D341Med (cell line): ENCODE results near the gene CST5.
"Not testable (repeated sequence)": the region's sequence is repeated elsewhere in the genome, so short reads cannot be mapped to it uniquely, and the experiment has no call there.

Source experiments
- DNase-seq: peaks from one replicate; pipeline ENCODE4 v3.0.0; 2012; ENCODE audit warnings: low spot score

Gene CST5

DNA sequence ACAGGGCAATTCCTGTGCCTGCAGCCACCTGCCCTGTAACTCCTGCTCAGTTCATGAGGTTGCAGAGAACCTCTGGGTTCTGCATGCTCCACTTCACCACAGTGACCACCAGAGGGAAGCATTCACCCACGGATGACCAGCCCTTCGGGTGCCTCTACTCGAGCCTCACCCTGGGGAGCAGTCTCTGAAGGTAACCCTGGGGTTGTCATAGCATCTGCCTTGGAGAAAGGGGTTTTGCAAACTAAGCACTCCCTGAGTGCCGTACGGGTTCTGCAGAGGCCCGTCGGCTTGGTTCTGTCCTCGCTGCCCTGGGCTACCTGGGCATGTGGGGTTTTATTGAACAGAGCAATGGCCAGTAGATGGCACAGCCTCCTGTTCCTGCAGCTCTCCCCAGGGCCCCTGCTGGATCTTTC lies 10.2 kb upstream of the CST5 start:
- DNase-seq = peak; percentile 67

DNA sequence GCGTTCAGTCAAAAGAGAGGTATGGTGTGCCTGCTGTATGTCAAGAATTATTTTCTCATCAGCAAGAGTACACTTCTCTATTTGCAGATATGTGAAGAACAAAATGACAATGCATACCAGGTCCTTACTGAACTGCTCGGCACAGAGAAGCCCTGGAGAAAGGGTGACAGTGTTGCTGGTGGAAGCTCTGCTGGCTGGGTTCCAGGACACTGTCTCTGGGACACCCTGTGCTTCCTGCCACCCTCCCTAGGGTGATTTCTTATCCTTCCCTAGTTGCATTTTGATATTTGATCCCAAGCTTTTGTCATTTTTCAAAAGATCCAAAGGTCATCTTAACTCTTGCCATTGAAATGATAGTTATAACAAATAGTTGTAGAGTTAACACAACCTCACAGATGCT lies 8.3 kb upstream of the CST5 start:
- DNase-seq = no peak

DNA sequence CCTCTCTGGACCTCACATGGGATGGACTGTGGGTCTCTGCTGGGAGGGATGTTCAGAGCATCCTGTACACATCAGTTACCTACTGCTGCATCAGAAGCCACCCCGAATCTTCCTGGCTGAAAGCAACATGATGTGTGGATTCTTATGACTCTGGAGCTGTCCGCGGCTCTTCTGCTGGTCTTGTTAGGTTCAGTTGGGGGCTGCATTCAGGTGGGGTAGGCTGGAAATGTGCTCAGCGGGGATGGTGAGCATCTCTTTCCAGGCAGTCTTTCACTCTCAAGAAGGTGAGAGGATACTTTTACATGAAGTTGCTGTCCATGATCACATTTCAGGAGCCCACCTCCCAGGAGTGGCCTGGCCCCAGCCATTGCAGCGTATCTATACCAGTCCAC lies 5.2 kb upstream of the CST5 start:
- DNase-seq = no peak

DNA sequence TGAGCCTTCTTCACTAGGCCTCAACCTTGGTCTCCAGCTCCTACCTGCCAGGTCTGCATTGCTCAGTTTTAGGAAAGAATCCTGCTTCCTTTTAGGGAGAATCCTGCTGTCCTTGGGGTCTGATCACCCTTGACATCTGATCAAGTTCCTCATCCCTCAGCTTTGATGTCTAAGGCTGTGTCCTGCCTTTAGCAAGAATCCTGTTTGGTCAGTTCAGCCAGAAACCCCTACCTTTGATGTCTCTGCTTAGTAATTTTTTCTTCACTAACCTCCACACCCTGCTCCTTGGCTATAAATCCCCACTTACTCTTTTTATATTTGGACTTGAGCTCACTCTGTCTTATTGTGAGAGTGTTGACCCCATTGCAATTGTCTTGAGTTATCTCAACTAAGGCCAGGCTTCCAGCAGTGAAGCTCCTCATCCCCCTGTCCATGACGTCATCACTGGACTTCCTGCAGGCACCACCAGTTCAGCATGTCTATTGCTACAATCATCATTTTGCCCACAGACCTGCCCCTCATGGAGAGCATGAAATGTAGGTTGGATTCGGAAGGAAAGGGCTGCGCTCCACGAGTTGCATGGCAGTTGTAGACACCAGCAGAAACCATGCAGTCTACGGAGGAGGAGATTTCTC lies 4.7 kb upstream of the CST5 start:
- DNase-seq = no peak

DNA sequence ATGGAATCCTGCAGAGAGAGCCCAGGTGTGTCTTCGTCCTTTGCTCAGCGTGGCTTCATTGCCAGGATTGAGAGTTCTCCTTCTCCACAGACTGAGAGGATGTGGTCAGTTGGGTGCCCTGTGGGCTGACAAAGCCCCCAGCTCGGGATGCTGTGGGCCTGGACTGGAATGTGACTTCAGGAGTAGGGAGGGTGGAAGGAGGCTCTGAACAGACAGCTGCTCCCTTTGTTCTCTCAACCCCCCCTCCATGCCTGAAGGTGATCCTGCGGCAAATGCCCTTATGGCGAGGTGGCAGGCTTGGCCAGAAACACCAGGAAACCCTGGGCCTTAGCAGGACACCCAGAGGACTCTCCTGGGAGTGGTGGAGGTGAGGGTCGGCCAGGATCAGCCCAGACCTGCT lies 1.8 kb upstream of the CST5 start:
- no peak for DNase-seq

DNA sequence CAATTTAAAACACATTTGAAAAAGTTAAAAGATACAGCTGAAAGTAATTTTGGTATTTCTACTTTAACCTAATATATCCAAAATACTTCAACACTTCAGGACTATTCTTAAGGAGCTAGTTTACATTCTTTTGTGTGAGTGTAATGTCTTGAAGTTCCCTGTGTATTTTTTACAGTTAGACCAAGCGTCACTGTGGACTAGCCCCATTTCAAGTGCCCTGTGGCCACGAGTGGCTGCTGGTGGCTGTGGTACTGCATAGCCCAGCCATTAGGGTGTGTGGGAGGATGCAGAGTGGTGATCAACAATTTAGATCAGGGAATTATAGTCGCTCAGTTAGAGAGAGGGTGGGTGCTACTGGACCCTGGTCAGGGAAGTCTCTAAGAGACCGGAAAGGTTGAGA lies 869 bp upstream of the CST5 start:
- peak; percentile 3 for DNase-seq

DNA sequence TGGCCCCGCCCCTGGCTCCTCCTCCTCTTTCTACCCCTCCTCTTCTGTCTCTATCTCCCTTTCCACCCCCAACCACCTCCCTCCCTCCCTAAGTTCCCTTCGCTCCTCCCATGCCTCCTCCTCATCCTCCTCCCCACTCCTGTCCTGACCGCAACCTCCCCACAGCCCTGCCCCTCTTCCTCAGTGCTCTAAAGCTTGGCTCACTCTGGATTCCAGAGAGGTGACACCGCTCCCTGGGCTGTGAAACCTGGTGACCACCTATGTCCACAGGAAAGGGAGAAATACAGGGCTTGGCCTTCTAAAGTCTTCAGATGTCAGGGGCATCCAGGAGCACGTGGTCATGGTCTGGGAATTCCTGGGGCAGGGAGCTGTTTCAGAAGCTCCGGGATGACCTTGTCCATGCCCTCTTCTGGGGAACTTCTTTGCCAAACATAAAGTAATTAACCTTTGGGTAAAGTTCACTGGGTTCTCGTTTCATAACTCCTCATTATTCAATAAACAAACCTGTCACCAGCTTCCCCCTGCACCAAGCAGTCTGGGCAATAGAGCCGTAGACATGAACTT lies 345 bp upstream of the CST5 start:
- DNase-seq = peak; percentile 5

DNA sequence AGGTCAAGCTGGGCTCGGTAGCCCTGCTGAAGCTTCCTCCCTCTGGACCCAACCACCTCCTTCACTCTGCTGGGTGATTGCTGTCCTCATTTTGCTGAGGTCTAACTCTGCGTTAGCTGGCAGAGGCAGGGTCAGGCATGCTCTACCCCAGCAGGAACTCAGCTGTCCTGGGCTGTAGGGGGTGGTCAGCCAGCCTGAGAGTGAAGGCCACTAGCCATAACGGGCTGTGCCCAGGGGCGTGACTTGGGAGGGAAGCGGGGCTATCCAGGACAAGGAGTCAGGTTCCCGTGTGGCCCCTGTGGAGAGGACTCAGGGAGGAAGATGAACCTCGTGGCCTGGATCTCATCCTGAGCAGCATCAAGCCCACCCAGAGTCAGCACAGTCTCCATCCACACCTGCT lies 761 bp downstream of the CST5 start:
- DNase-seq = no peak

DNA sequence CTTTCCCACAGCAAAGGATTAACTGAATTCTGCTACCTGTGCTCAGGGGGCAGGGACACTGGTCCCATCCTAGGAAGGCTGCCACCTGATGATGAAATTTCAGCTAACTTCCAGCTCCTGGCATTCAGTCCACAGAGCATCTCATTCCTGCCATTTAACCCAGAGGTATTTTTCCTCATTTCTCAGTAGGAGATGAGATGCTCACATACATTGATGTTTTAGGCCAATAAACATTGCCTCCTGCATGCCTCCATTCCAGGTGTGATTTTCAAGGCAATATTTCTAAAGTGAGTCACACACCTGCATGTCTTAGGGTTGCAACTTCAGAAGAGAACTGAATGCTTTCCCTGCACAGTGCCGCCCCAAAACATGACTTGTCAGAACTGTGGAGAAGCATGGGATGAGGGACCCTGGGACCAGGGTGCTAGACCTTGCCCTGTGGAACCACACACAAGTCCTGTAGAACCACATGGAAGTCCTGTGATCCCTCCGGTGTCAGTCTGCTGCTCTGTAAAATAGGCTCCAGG lies 1.5 kb downstream of the CST5 start:
- DNase-seq = not testable (repeated sequence)

DNA sequence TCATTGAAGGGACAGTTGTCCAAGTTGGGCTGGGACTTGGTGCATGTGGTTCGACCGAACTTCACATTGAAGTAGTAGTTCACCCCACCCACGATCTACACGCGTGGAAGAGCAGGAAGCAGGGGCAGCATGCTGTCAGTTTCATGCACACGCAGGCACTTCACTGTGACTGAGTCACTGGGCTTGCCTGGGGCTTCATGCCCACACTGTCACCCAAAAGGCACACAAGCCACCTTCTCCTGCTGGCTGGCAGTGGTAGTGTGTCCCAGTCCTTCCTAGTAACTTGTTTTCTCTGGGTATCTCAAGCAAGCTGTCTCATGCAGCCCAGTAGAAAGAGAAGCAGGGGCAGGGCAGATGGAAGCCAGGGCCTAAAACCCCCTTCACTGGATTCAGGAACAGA lies 2.0 kb downstream of the CST5 start:
- DNase-seq = peak; percentile 6

DNA sequence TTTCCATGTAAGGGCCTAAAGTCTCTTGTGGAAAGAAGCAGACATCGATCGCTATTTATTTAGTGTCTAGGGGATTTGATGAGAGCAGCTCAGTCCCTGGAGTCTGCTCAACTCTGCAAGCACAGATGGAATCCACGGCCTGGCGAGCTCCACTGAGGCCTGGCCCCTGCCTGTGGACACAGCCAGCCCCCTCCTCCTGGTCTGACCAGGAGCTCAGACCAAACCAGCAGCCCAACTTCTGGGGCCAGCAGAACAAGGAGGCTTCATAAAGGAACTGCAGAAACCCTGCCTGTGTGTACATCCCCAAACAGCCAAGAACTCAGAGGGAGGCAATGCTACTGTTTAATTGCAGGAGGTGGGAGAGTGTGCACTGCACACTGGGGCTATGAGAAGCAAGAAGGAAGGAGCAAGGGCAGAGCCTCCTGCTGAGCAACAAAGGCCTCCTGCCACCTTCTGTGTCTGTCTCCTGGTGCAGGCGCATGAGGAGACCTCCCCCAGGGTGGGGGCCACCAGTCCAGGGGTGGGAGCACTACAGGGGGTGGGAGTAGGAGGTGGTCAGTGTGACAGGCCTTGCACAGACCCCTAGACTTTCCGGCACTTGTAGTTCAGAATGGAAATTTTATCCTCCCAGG lies 3.8 kb downstream of the CST5 start:
- DNase-seq = no peak

DNA sequence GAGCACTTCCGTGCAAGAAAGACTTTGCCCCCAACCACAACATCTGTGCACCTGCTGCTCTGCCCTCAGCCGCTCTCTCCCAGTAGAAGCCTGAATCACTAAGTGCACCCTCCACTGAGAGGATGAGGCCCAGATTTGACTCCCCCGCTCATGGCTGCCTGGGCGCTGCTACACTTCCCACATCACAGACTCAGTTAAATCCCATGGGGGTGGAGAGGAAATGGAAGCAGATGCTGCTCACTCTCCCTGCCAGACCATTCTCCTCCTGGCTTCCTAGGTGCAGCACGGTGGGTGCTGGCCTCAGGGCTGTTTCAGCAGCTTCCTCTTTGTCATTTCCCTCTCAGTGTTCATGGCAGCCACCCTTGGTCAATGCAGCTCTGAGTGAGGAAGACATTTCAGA lies 4.8 kb downstream of the CST5 start:
- peak; percentile 30 for DNase-seq

DNA sequence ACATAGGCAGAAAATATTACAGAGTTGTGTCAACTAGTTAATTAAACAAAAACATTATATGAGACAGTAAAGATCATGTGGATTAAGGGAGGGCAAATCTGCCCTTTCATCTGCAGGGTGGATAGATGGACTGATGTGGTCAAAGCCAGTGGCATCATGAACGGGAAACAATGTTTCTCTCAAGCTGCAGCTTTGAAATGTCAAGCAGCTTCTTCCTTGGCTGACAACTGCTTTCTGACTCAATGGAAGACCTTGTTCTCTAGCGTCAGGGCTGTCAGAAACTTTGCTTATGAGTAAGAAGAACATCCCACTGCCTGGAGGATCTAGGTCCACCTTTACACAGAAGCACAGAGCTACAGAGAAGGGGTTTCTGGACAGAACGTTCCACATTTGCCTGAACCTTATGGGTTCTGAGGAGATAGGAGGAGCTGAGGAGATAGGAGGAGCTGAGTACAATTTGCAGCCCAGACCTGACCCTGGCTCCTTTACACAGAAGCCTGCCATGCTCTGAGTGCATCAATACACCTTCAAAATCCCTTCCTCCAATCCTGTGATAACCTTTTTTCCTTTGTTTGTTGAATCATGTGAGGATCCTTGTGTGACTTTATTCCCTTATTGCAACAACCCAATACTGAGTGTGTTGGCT lies 6.1 kb downstream of the CST5 start:
- no peak for DNase-seq

DNA sequence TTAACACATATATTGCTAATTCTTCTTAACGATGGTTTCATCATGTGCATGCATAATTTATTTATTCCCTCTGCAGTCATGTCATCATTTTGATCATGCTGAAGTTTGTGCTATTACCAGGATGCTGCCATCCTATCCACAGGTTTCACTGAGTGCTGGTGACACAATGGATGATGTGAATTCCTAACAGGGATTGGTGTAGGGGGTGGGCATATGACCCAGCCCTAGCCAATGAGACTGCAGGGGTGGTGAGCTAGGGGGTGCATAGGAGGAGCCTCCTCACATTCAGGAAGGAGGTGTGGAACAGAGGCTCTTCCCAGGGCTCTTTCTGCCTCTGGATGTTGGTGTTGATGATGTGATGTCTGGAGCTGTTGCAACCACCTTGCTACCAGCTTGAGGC lies 7.5 kb downstream of the CST5 start:
- no peak for DNase-seq

DNA sequence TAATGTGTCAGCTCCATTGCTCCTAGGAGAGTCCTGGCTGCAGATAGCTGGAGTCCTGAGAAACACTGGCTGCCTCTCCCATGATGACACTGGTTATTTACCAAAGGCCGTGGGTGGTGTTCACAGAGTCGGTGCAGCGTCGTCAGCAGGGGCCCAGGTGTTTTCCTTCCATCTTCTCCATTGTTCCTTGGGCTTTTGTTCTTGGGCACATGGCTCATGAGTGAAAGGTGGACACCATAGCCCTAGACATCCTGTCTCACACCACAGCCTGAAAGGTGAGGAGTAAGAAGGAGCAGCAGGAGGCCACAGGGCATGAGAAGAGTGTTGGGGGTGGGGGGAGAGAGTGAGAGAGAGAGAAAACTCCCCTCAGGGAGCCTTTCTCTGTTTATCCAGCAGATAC lies 9.1 kb downstream of the CST5 start:
- DNase-seq = no peak

DNA sequence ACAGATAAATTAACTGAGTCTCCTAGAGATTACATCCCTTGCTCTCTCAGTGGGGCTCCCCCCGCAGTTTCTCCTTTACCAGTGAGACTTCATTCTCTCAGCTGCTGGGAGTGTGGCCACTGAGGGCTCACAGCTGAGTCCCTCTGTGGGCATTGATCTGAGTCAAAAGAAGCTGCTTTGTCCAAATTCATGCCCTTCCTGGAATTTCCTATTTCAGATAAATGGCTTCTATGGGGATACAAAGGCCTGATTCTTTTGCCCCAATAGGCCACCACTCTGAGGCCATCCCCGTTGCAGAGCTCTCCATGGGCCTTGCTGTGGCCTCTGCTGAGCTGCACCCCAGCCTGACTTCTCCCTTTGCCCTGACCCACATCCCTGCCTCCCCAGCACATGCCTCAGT lies 10.0 kb downstream of the CST5 start:
- no peak for DNase-seq

DNA sequence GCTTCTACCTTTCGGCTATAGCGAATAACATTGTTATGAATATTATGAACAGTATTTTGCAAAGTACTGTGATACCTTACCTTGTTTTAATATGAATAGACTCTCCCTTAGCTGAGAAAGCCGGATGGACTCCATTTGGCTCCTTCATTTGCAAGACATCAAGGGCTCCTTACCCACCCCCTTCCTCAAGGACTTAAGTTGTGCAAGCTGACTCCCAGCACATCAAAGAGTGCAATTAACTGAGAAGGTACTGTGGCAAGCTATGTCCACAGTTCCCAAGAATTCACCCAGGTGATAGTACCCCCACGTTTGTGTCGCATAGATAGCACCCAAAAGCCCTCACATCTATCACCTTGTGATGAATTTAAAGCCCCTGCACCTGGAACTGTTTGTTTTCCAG lies 11.2 kb downstream of the CST5 start:
- DNase-seq = no peak

DNA sequence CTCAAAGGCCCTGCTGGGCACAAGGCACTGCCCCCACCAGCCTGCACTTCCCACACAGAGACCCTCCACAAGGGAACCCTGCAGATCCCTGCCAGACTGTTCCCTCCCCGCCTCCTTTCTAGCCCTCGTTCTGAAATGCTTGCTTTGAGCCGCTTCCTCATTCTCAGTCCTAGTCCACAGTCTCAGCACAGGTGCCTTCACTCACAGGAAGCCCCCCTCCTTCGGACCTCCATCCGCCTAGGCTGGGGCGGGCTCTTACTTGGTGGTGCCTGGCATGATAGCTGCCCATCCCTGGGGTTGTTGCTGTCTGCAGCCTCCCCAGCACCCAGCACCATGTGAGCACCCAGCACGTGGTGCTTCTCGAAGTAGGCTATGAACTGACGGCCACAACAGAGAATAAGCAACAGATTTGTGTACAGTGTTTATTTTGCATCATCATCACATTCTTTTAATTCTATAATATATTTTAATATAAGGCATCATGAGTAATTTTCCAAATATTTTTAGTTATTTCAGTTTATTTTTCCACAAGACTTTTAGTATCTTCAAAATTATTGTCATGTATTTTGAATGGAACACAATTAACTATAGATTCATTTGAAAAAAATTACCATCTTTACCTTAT lies 12.3 kb downstream of the CST5 start:
- DNase-seq = no peak

DNA sequence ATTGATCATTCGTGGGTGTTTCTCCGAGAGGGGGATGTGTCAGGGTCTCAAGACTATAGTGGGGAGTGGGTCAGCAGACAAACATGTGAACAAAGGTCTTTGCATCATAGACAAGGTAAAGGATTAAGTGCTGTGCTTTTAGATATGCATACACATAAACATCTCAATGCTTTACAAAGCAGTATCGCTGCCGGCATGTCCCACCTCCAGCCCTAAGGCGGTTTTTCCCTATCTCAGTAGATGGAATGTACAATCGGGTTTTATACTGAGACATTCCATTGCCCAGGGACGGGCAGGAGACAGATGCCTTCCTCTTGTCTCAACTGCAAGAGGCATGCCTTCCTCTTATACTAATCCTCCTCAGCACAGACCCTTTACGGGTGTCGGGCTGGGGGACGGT lies 18.8 kb downstream of the CST5 start:
- DNase-seq = not testable (repeated sequence)

DNA sequence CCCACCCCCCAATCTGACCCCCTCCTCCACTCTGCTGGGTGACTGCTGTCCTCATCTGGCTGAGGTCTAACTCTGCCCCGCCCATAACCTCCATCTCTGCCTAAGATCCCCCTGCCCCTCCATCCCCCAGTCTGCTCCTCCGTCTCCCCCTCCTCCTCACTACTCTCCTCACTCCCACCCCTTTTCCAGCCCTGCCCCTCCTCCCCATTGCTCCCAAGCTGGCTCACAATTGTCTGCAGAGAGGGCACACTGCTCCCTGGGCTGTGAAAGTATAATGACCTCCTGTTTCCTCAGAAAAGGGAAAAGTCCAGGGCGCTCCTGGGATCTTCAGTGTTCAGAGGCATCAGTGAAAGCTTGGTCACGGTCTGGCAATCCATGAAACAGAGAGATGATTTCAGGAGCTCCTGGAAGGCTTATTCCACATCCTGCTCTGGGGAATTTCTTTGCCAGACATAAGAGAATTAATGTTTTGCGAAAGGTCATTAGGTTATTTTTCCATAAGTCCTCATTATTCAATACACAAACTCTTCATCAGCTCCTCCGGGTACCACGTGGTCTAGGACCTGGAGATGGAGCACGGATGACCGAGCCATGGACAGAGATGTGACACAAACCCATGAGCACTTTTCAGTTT lies 21.5 kb downstream of the CST5 start:
- DNase-seq = no peak

DNA sequence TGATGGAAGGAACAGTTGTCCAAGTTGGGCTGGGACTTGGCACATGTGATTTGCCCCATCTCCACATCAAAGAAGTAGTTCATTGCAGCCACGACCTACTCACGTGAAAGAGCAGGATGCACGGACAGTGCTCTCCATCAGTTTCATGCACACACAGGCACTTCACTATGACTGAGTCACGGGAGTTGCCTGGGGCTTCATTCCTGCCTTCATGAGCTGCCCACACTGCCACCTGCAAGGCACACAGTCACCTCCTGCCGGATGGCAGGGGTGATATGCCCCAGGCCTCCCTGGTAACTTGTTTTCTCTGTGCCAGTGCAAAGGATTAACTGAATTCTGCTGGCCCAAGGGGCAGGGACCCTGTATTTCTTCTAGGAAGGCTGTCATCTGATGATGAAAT lies 22.8 kb downstream of the CST5 start:
- no peak for DNase-seq

DNA sequence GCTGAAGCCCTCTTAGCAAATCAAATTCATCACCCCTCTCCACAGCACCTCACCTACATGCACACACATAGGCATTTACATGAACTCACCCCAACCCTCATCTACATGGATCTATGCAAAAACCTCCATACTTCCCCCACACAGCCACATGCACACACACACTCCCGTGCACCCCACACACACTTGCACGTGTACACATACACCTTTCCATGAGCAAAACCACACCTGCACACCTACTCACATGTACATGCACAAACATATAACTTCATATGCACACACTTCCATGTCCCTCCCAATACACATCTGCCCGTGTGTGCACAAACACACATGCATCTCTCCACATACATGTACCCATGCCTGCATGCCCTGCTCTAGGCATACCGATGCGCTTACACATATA lies 23.3 kb downstream of the CST5 start:
- no peak for DNase-seq
